ENCODE results near the gene SLC26A11. TPM values are rescaled to one million over a fixed set of nuclear protein-coding genes. Genes with fewer than 3 reads are reported as not detected.
A peak's percentile ranks its signal among the peaks of the same experiment; 100 is the strongest.

Gene SLC26A11
- total and polyA plus RNA-seq, 2 of the 13 experiments (the other 11 are each of a cell fraction or from before 2014, with no cell fraction given): 8.7 to 13.2 TPM

- TF ChIP-seq CBX5 (CRISPR knock-in tag; IDR thresholded peaks at IDR 0.05; ENCODE audit: borderline replicate concordance): no peak
- no peak for TF ChIP-seq ZBTB7A (CRISPR knock-in tag; IDR thresholded peaks at IDR 0.05)
- no peak for TF ChIP-seq ZNF451 (CRISPR knock-in tag; IDR thresholded peaks at IDR 0.05)
- no peak for TF ChIP-seq ZNF780A (CRISPR knock-in tag; IDR thresholded peaks at IDR 0.05)
- TF ChIP-seq HOXA5 (CRISPR knock-in tag; IDR thresholded peaks at IDR 0.05): 0 out of 2 replicates have a peak, but pooled peaks have one; percentile 22
- TF ChIP-seq CHD2 (IDR thresholded peaks at IDR 0.05; ENCODE audit: low read depth, low read length): no peak
- no peak; the same call in 1 of the 2 replicates for TF ChIP-seq POGZ (CRISPR knock-in tag; IDR thresholded peaks at IDR 0.05)
- TF ChIP-seq RBFOX2 (IDR thresholded peaks at IDR 0.05; ENCODE audit: low read depth, low read length): no peak
- no peak for TF ChIP-seq ZNF17 (CRISPR knock-in tag; IDR thresholded peaks at IDR 0.05)
- no peak for TF ChIP-seq FOSL2 (CRISPR knock-in tag; IDR thresholded peaks at IDR 0.05)
- no peak for TF ChIP-seq ZMAT5 (CRISPR knock-in tag; IDR thresholded peaks at IDR 0.05; ENCODE audit: borderline replicate concordance, low read depth)
- no peak for TF ChIP-seq CEBPG (CRISPR knock-in tag; IDR thresholded peaks at IDR 0.05)
- no peak for TF ChIP-seq ZNF253 (CRISPR knock-in tag; IDR thresholded peaks at IDR 0.05; ENCODE audit: borderline replicate concordance)
- no peak; the same call in 1 of the 2 replicates for TF ChIP-seq ZNF619 (CRISPR knock-in tag; IDR thresholded peaks at IDR 0.05)
- TF ChIP-seq NR2C2 (CRISPR knock-in tag; IDR thresholded peaks at IDR 0.05; ENCODE audit: borderline replicate concordance): peak; percentile 45
- TF ChIP-seq KLF12 (CRISPR knock-in tag; IDR thresholded peaks at IDR 0.05; ENCODE audit: borderline replicate concordance): 0 out of 2 replicates have a peak, but pooled peaks have one; percentile 54
- 0 out of 2 replicates have a peak, but pooled peaks have one; percentile 55 for TF ChIP-seq ZBTB38 (CRISPR knock-in tag; IDR thresholded peaks at IDR 0.05)
- no peak for TF ChIP-seq XRCC5 (optimal IDR thresholded peaks at IDR 0.05; ENCODE audit: low read length)
- no peak for TF ChIP-seq TFDP1 (CRISPR knock-in tag; IDR thresholded peaks at IDR 0.05; ENCODE audit: borderline replicate concordance)
- no peak for TF ChIP-seq SSRP1 (CRISPR knock-in tag; IDR thresholded peaks at IDR 0.05)
- peak; percentile 42; the same call in 1 of the 2 replicates for TF ChIP-seq ZNF350 (CRISPR knock-in tag; IDR thresholded peaks at IDR 0.05; ENCODE audit: borderline replicate concordance, low read depth)
- no peak for TF ChIP-seq ZNF567 (CRISPR knock-in tag; IDR thresholded peaks at IDR 0.05; ENCODE audit: borderline replicate concordance)
- TF ChIP-seq ZNF761 (CRISPR knock-in tag; conservative IDR thresholded peaks at IDR 0.05): no peak
- peak; percentile 89 for TF ChIP-seq HDAC1 (CRISPR knock-in tag; IDR thresholded peaks at IDR 0.05)
- no peak for TF ChIP-seq CC2D1A (CRISPR knock-in tag; IDR thresholded peaks at IDR 0.05)
- peak; percentile 66; the same call in 1 of the 2 replicates for TF ChIP-seq ZFP91 (CRISPR knock-in tag; IDR thresholded peaks at IDR 0.05; ENCODE audit: borderline replicate concordance)
- no peak for TF ChIP-seq ZNF652 (CRISPR knock-in tag; IDR thresholded peaks at IDR 0.05; ENCODE audit: borderline replicate concordance, low read depth)
- no peak for TF ChIP-seq ZNF124 (CRISPR knock-in tag; IDR thresholded peaks at IDR 0.05)
- 0 out of 2 replicates have a peak, but pooled peaks have one; percentile 23 for TF ChIP-seq SPEN (CRISPR knock-in tag; IDR thresholded peaks at IDR 0.05; ENCODE audit: low read depth)
These were observed 24.3 kb upstream of the SLC26A11 start (continued) for GRCh38 chr17:80195671-80196529.

Measured in HepG2 (cell line).